Activated CD4-positive, CD25-positive, alpha-beta regulatory T cell treated with anti-CD3 and anti-CD28 coated beads, Interleukin-2, amount 50 U/mL, for 16 hours (primary cell): ENCODE data around the gene SLC12A3.
"Not testable (repeated sequence)": the region's sequence is repeated elsewhere in the genome, so short reads cannot be mapped to it uniquely, and the experiment has no call there.

Experiments
- DNase-seq: peaks from one replicate; pipeline ENCODE4 v3.0.0-alpha.2; 2020; ENCODE audit warnings: low read depth, low spot score

SLC12A3 gene

DNA sequence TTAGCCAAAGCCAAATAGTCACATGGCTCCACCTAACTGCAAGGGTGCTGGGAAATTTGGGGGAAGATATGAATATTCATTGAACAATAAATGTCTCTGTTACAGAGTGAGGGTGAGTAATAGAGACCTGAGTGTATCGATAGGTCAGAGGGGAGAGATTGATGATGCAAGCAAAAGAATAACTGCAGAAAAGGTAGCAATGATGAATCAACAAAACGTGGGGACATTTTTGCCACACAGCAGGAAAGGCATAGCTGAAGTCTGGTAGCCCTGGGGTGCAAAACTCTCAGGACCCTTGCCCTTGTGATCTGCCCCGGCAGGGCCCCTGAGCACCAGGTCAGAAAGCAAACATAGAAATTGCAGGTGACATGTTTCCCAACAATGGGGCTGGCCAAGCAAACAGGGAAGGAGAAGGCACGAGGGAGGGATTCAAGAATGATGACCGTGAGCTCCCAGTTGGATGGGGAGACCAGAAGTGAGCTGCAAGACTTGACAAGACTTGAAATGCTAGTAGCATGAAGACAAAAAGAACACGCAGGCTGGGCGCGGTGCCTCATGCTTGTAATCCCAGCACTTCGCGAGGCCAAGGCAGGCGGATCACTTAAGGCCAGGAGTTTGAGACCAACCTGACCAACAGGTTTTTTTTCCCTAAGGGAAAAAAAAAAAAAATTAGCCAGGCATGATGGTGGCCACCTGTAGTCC lies 54.2 kb downstream of the SLC12A3 start:
- DNase-seq = no peak

DNA sequence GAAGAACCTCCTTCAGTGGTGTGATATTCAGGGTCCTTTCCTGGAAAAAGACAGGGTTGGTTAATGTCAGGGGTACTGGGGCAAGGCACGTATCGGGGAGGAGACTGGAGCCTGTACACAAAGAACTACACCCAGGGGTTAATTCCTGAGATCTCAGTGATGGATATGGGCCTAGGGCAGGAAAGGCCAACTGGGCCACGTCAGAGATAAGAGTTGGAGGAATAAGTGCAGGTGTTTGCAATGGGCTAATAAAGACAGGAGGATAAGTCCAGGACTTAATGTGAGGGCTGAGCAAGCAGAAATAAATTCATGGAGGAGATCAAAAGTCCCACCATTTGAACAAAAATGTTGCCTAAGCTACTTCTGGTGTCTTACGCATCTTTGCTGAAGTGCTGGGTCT lies 56.6 kb downstream of the SLC12A3 start:
- no peak for DNase-seq

DNA sequence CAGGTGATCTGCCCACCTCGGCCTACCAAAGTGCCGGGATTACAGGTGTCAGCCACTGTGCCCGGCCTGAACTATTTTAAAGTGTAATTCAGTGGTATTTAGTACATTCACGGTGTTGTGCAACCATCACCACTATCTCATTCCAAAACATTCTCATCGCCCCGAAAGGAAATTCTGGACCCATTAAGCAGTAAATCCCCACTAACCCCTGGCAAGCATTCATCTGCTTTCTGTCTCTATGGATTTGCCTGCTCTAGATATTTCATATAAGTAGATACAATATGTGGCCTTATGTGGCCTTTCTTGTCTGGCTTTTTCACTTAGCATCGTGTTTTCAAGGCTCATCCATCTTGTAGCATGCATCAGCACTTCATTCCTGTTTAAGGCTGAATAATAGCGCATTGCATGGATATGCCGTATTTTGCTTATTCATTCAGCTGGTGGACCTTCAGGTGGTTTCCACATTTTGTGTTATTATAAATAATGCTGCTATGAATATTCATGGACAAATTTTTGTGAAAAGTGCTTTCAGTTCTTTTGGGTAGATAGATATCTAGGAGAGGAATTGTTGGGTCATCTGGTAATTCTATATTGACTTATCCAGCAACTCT lies 58.6 kb downstream of the SLC12A3 start:
- DNase-seq = no peak

DNA sequence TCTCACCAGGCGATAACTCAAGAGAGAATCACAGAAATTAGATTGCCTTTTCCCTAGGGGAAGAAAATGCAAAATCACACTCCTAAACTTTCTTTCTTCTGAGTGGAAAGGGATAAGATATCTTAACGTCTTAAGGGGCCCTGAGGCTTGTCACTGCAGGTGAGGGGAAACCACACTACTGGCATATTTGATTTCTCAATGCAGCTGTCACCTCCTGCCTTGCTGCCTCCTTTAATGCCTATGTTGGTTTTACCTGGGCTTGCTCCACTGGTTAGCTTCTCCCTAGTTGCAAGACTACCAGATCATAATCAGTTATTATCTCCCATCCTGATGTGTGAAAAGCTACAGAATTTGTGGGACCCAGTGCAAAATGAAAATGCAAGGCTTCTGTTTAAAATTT lies 62.5 kb downstream of the SLC12A3 start:
- DNase-seq = no peak

DNA sequence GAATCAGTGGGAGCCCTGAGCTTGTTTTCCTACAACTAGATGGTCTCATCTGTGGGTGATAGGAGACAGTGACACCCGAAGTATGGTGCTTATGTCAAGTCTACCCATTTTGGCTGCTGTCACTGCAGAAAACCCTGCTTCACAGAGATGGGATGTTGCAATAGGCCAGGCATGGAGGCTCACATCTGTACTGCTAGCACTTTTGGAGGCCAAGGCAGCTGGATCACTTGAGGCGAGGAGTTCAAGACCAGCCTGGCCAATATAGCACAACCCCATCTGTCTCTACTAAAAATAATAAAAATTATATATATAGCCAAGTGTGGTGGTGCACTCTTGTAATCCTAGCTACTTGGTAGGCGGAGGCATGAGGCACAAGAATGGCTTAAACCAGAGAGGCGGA lies 64.6 kb downstream of the SLC12A3 start:
- no peak for DNase-seq

DNA sequence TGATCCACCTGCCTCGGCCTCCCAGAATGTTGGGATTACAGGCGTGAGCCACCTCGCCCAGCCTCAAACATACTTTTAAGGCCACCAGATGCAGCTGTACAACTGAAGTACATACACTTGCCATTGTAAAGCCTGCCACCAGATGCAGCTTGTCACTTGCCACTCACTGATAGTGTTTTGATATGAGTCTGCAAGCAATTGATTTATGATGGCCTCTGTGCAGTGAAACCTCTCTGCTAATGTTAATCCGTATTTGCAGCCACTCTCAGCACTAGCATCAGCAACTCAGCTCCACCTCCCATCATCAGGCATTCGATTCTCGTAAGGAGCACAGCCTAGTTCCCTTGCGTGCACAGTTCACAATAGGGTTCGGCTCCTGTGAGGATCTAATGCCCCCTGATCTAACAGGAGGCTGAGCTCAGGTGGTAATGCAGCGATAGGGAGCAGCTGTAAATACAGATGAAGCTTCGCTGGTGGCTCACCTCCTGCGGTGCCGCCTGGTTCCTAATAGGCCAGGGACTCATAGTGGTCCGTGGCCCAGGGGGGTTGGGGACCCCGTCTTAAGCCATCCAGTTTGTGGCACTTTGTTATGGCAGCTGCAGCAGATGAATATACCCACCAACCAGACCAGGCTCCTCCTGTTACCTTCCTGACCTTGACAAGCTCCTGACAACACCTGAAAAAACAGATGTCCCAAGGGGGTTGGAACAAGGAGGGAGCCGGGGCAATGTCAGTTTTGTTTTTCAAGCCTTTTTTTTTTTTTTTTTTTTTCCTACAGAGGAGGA lies 65.7 kb downstream of the SLC12A3 start:
- no peak for DNase-seq

DNA sequence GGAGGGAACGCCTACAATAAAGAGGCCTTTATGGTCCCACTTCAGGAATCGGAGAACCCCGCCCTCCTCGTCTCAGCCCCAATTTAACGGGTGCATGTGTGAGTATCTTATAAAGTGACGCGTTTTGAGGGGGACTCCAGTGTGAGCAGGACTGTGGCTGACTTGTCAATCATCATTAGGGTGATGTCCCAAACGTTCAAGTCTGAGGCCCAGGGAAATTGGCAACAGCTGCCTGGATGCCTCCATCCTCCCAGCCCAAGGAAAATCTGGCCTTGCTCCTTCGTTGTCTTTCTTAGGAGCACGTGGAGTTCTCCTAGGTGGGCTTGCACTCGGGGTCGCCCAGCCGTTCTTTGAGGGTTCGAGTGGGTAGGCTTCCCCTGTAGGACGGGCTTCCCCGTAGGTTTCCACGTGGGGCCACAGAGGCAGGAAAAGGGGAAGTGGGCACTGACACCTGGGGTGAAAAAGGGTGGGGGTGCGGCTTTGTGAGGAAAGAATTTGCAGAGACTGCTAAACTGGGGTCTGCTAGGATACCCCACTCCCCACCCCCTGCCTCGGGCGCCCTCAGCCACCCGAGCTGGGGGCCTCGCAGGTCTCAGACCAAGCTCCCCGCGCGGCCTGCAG lies 66.4 kb downstream of the SLC12A3 start:
- DNase-seq = no peak

DNA sequence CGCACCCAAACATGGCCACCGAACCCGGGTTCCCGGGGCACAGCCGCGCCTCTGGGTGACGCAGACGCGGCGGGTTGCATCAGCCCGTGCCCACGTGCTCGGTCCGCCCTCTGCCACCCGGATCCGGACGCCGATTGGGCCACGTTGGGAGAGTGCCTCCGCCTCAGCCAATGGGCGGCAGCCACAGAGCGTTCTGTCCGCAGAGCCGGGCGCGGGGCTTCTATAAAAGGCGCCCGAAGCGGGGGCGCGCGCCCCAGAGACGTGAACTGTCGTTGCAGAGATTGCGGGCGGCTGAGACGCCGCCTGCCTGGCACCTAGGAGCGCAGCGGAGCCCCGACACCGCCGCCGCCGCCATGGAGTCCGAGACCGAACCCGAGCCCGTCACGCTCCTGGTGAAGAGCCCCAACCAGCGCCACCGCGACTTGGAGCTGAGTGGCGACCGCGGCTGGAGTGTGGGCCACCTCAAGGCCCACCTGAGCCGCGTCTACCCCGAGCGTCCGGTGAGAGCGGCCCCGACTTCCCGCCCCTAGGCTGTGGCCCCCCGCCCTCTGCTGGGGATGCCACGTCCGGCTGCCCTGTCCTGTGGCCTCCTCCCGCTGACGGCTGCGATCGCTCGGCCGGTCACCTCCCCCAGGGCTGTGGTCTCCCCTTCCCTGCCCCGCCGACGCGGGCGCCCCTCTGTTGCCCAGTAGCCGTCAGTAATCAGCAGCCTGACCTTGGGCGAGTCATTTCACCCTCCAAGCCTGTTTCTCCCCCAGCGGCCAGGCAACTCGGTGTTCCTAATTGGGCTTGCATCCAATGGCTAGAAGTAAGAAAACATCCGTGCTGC lies 67.1 kb downstream of the SLC12A3 start, which contains the start of gene HERPUD1:
HERPUD1 (plus strand) TSS at position 251 of the 829 bp plus-strand sequence; CDS start at position 354, 103 bp downstream.
- peak; percentile 98 for DNase-seq

DNA sequence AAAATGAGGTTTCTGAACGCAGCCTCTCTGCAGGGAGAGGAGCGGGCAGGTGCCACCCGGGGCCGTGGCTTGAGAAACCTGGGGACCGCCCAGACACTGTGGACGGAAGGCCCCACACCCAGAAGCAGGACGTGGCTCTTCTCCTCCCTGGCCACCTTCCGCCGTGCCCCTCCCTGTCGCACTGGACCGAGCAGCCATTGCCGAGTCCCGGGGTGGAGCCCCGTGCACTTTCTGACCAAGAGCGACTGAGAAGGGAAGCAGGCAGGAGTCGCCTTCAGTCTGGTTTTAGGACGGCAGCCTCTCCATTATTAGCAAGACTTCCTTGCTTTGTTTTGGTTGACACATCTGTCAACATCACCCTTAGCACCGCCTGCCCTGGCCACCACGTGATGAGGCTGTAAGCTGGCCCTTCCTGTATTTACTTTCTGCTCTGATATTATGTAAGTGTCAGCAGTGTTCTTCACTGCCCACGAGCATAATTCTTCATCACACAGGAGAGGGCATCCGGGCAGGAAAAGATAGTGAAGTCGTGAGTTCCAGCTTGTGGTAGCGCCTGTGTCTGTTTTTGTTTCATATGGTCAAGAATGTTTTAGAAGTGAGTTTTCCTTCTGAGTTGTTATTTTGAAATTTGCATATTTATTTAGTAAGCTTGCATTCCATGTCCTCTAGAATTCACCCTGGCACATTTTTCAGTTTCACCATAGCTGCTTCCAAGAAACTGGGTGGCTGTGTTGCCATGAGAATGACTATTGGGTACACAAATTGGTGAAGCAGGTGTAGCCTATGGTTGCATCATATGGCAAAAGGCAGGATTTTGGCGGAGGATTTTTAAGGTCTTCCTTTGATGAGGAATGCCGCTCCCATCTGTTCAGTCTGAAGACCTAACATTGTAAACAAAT lies 68.0 kb downstream of the SLC12A3 start:
- DNase-seq = peak; percentile 8

DNA sequence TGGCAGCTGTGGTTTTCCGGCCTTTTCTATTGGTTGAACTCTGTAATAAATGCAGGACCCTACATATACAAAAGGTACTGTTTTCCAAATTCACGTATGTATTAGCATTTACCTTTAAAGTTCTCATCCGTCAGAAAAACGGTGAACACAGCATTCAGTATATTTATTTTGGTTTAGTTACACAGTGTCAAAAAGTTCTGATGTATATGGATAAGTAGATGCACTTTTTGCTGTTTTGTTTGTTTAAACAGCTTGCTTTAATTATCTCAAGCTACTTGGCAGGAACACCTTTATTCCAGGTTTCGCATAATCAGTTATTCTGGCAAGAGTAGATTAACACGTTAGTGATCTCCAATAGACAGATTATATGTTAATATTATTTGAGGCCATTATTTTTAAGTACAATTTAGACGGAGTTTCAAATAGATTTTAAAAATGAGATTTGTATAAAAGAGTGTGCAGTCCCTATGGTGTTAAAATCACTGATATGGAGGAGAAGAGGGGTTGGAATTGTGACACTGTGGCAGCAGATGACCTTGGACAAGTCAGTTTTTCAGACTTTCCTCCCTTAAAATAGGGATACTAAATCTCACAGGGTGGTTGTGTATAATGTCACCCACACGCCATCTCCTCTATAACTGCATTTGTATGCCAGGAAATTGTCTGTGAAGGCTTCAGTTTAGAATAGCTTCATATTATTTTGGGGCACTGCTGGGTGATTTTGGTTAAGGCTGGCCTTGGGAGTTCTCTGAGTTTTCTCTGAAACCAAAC lies 69.0 kb downstream of the SLC12A3 start:
- DNase-seq = no peak

DNA sequence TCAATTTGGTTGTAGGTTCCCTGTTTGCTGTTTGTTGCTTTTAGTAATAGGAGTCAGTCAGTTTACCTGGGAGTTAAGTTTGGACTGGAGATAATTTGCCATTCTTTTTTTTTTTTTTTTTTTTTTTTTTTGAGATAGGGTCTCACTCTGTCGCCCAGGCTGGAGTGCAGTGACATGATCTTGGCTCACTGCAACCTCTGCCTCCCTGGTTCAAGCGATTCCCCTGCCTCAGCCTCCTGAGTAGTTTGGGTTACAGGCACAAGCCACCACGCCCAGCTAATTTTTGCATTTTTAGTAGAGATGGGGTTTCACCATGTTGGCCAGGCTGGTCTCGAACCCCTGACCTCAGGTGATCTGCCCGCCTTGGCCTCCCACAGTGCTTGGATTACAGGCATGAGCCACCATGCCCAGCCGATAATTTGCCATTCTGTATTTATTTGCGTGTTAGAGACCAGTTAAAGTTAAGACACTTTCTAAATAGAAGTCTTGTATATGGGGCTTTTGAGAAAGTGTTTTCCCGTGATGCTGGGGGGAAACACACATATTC lies 69.7 kb downstream of the SLC12A3 start:
- DNase-seq = not testable (repeated sequence)

DNA sequence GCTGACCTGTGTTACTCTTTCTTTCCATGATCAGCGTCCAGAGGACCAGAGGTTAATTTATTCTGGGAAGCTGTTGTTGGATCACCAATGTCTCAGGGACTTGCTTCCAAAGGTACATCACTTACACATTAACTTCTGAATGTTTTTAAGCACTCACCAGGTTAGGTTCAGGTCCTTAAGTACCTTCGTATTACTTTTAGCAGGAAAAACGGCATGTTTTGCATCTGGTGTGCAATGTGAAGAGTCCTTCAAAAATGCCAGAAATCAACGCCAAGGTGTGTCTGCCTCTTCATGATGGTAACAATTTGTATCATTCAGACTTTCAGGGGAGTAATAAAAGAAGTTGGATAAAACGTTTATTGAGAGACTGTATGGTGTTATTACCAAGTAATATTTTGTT lies 70.2 kb downstream of the SLC12A3 start:
- no peak for DNase-seq

DNA sequence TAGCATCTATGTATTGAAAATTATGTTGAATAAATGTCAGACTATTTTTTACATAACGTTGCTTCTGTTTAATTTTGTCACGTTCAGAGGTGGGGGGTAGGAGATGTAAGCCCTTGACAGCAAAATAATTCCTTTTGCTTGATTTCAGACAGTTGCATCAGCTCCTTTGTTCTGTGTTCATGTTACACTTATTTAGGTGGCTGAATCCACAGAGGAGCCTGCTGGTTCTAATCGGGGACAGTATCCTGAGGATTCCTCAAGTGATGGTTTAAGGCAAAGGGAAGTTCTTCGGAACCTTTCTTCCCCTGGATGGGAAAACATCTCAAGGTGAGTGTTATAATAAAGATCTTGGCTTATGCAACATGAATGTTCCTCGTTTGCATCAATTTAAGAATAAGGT lies 71.5 kb downstream of the SLC12A3 start:
- no peak for DNase-seq

DNA sequence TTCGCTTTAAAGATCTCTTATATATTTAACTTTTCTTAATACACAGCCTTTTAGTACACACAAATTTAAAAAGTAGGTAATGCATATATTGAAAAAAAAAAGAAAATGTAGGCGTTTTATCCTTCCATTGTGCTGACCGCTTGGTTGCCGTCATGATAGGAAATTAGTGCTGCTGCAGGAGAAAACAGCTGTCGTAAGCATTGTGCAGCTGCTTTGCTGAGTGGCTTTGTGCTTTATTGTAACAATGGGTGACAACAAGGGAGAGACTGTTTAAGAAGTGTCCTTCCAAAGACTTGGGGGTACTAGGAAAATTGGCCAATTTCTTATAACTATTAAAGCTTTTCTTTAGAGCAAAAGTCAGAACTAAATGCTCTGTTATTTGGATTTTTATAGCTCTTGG lies 71.9 kb downstream of the SLC12A3 start:
- no peak for DNase-seq

DNA sequence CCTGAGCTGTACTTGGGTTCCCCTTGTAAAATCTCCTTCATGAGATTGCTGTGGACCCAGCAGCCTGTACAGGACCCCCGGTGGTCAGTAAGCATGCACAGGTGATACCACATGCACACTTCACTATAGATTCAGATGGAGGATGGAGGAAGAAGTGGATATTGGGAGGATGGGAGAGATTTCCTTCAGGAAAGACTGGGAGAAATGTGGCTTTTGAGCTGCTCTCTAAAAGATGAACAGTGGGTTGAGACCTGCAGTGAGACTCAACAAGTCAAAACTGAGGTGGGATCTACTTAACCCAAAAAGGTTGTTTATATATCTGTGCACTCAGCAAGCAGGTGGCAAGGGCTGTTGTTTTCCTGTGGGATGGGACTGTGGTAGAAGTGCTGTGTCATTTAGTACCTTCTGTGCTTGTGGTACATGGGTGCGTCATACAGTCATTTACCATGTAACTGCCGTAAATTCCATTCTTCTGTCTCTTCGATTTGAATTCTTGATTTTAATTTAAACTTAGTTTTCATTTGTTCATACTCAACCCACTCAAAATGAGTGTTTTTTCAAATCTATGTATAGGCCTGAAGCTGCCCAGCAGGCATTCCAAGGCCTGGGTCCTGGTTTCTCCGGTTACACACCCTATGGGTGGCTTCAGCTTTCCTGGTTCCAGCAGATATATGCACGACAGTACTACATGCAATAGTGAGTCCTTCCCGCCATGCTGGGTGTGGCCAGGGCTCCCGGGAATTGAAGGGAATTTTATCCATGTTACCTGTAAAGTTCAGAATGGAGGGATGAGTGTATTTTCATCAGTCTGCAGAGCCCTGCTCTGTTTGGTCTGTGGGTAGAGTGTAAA lies 73.9 kb downstream of the SLC12A3 start:
- peak; percentile 27 for DNase-seq

DNA sequence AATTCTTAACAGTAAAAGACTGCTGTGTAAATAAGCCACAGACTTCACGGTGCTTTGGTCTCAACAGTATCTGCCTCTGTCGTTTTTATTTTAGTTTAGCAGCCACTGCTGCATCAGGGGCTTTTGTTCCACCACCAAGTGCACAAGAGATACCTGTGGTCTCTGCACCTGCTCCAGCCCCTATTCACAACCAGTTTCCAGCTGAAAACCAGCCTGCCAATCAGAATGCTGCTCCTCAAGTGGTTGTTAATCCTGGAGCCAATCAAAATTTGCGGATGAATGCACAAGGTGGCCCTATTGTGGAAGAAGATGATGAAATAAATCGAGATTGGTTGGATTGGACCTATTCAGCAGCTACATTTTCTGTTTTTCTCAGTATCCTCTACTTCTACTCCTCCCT lies 74.8 kb downstream of the SLC12A3 start:
- no peak for DNase-seq

DNA sequence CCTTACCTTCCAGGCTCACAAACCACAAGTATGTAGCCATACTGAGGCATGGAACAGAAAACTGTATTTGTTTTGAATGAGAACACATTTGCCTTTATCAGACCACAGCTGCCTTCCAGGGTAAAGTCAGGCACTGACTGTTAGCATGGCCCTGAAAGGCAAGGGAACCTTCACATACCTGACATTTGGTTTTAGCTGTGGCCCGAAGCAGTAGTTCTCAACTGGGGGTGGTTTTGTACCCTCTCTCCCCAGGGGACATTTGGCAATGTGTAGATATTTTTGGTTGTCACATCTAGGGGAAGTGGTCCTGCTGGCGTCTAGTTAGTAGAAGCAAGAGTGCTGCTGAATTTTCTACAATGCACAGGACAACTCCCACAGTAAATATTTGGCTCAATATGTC lies 76.1 kb downstream of the SLC12A3 start:
- no peak for DNase-seq

DNA sequence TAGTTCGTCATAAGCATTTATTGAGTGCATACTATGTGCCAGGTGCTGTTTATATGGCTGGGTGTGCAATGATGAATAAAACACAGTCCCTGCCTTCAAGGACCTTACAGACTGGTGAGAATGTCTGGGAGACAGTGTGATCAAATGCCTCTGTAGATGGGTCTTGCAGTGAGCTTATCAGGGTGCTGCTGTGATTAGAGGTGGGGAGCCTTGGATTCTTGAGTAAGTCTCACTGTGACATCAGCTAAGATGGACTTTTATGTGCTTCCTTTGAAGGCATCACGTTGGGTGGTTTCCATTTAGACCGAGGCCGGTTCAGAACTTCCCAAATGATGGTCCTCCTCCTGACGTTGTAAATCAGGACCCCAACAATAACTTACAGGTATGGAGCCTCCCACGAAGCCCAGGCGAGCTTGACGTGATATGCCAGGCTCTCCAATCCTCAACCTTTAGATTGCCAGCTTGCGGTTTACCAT lies 76.9 kb downstream of the SLC12A3 start:
- no peak for DNase-seq
